Liver (tissue), 9 donors: ENCODE data around the gene IRF2BP2. TPM values are rescaled to one million over a fixed set of nuclear protein-coding genes. Genes with fewer than 3 reads are reported as not detected.

Experiments used
- DNase-seq: peaks from one replicate; pipeline ENCODE4 v3.0.0-alpha.2; 2017; ENCODE audit warnings: low spot score
- H3K27ac ChIP-seq, 2 donors: one replicate each; pipeline ENCODE4 v1.7.0; 2013; ENCODE audit warnings: inconsistent platforms in 2 of 2, low read length in 2 of 2, control low read depth in 1 of 2, low read depth in 1 of 2, mild to moderate bottlenecking in 1 of 2
- H3K27me3 ChIP-seq, 4 donors: one replicate each; pipeline versions ENCODE4 v1.6.1 to v1.7.0; 2013; ENCODE audit warnings: low read length in 3 of 4, inconsistent platforms in 1 of 4, mild to moderate bottlenecking in 1 of 4, moderate library complexity in 1 of 4; ENCODE audit not compliant: control insufficient read depth in 4 of 4, insufficient read depth in 4 of 4
- H3K36me3 ChIP-seq, 4 donors: one replicate each; pipeline versions ENCODE4 v1.6.1 to v1.7.0; 2013; ENCODE audit warnings: low read length in 3 of 4, mild to moderate bottlenecking in 3 of 4, low read depth in 1 of 4, moderate library complexity in 1 of 4; ENCODE audit not compliant: control insufficient read depth in 4 of 4, insufficient read depth in 3 of 4
- H3K4me1 ChIP-seq, 4 donors: one replicate each; pipeline versions ENCODE4 v1.6.1 to v1.7.0; 2013; ENCODE audit warnings: low read length in 3 of 4, mild to moderate bottlenecking in 3 of 4, moderate library complexity in 1 of 4; ENCODE audit not compliant: control insufficient read depth in 4 of 4, insufficient read depth in 4 of 4
- H3K4me3 ChIP-seq, 3 donors: one replicate each; pipeline versions ENCODE4 v1.6.1 to v1.7.0; 2013; ENCODE audit warnings: low read length in 3 of 3, control low read depth in 1 of 3, low read depth in 1 of 3, mild to moderate bottlenecking in 1 of 3
- H3K9ac ChIP-seq, 2 donors: one replicate each; pipeline ENCODE4 v1.7.0; 2013; ENCODE audit warnings: low read length in 2 of 2, mild to moderate bottlenecking in 2 of 2, moderate library complexity in 2 of 2, control low read depth in 1 of 2, low read depth in 1 of 2
- H3K9me3 ChIP-seq, 4 donors: one replicate each; pipeline versions ENCODE4 v1.6.1 to v1.7.0; 2013; ENCODE audit warnings: low read length in 3 of 4; ENCODE audit not compliant: control insufficient read depth in 4 of 4
- FOXA1 ChIP-seq: IDR thresholded peaks from 2 replicates; pipeline ENCODE4 v1.6.1; 2016; ENCODE audit warnings: antibody characterized with exemption
- FOXA2 ChIP-seq: IDR thresholded peaks from 2 replicates; pipeline ENCODE4 v1.6.1; 2016; ENCODE audit warnings: antibody characterized with exemption
- GABPA ChIP-seq, 2 donors: IDR thresholded peaks in 1 of 2; conservative IDR thresholded peaks in 1 of 2; 2 replicates each; pipeline ENCODE4 v1.6.1; 2016; ENCODE audit warnings: antibody characterized with exemption in 2 of 2, mild to moderate bottlenecking in 1 of 2, moderate library complexity in 1 of 2
- HNF4A ChIP-seq, 2 donors: conservative IDR thresholded peaks; 2 replicates each; pipeline ENCODE4 v1.6.1; 2016; ENCODE audit warnings: antibody characterized with exemption in 2 of 2, mild to moderate bottlenecking in 2 of 2
- JUND ChIP-seq, 2 donors: IDR thresholded peaks; 2 replicates each; pipeline ENCODE4 v1.6.1; 2016; ENCODE audit warnings: antibody characterized with exemption in 2 of 2
- MAX ChIP-seq: IDR thresholded peaks from 2 replicates; pipeline ENCODE4 v1.6.1; 2016; ENCODE audit warnings: antibody characterized with exemption
- RAD21 ChIP-seq, 2 donors: IDR thresholded peaks; 2 replicates each; pipeline ENCODE4 v1.6.1; 2016; ENCODE audit warnings: antibody characterized with exemption in 2 of 2, mild to moderate bottlenecking in 2 of 2
- REST ChIP-seq: IDR thresholded peaks from 2 replicates; pipeline ENCODE4 v1.6.1; 2016; ENCODE audit warnings: antibody characterized with exemption, mild to moderate bottlenecking
- RXRA ChIP-seq, 2 donors: IDR thresholded peaks; 2 replicates each; pipeline ENCODE4 v1.6.1; 2017 to 2018; ENCODE audit warnings: antibody characterized with exemption in 2 of 2, mild to moderate bottlenecking in 1 of 2
- SP1 ChIP-seq: IDR thresholded peaks from 2 replicates; pipeline ENCODE4 v1.6.1; 2018; ENCODE audit warnings: antibody characterized with exemption, mild to moderate bottlenecking
- YY1 ChIP-seq: IDR thresholded peaks from 2 replicates; pipeline ENCODE4 v1.6.1; 2016; ENCODE audit warnings: antibody characterized with exemption, mild to moderate bottlenecking
- WGBS: extraction: QIAGEN DNeasy Blood & Tissue Kit; methylation state at CpG from one replicate; pipeline ENCODE4 v1.1.7; 2013; 5-methylcytosine and 5-hydroxymethylcytosine counted together
- polyA plus RNA-seq, 2 donors: library from polyadenylated mRNA; stranded (reverse) in 1 of 2; unstranded in 1 of 2; fragments of 200-250 nt in 1 of 2; fragments of >200 nt in 1 of 2; fragmentation: Nextera tagmentation in 1 of 2; extraction: Ambion mirVana in 1 of 2; gene quantifications; one replicate each; pipeline versions ENCODE4 v1.2.1 to v1.2.3, GENCODE V29; 2013 to 2015
- total RNA-seq, 2 donors: library from RNA; depleted of rRNA; stranded (reverse); fragments of >200 nt; gene quantifications; one replicate each; pipeline ENCODE4 v1.2.3, GENCODE V29; 2014
- donor health status: healthy.
- donor health status: healthy.
- donor health status: healthy.
- donor health status: healthy.
- donor health status: healthy.

Gene IRF2BP2
- total and polyA plus RNA-seq, 4 donors: 22.2 to 48.2 (median 35.4) TPM

- no peak for TF ChIP-seq FOXA2
- TF ChIP-seq MAX: no peak
- TF ChIP-seq FOXA1: no peak
- TF ChIP-seq REST: no peak
- no peak for TF ChIP-seq RXRA (IDR thresholded peaks at IDR 0.05)
- DNase-seq: no peak
- H3K36me3 ChIP-seq: no peaks in the 10 kb centered on the region
- peaks cover 0 to 14% (median 8%) of the 10 kb centered on the region in 4 donors for H3K4me1 ChIP-seq
- H3K9ac ChIP-seq: no peak overlapping the region
- 65% methylated on average over 2 of the region's 2 CpGs for WGBS
- H3K9me3 ChIP-seq: no peaks in the 10 kb centered on the region
- no peak overlapping the region for H3K4me3 ChIP-seq
- H3K27ac ChIP-seq: no peak overlapping the region
- no peaks in the 10 kb centered on the region for H3K27me3 ChIP-seq
Observed at GRCh38 chr1:234578087-234578486, 31.9 kb downstream of the IRF2BP2 start.

GRCh38 chr1:234573711-234574299 is 36.2 kb downstream of the IRF2BP2 start:
- DNase-seq: no peak
- no peak overlapping the region for H3K27ac ChIP-seq
- WGBS: 57% methylated on average over 2 of the region's 2 CpGs

GRCh38 chr1:234572966-234573365 is 37.0 kb downstream of the IRF2BP2 start:
- H3K36me3 ChIP-seq: no peaks in the 10 kb centered on the region
- H3K9me3 ChIP-seq: no peaks in the 10 kb centered on the region
- H3K4me3 ChIP-seq: no peak overlapping the region
- no peak for TF ChIP-seq SP1
- no peak for TF ChIP-seq GABPA (IDR thresholded peaks at IDR 0.05 in 1 of 2, conservative IDR thresholded peaks at IDR 0.05 in 1 of 2)
- no peak for TF ChIP-seq JUND (IDR thresholded peaks at IDR 0.05)
- TF ChIP-seq REST: no peak
- TF ChIP-seq FOXA1: no peak
- TF ChIP-seq FOXA2: no peak
- no peak for TF ChIP-seq MAX
- TF ChIP-seq YY1: no peak
- no peak for TF ChIP-seq HNF4A (conservative IDR thresholded peaks at IDR 0.05)
- H3K9ac ChIP-seq: no peak overlapping the region
- no peak for DNase-seq
- H3K27me3 ChIP-seq: no peaks in the 10 kb centered on the region
- peaks cover 0 to 3% (median 0%) of the 10 kb centered on the region in 4 donors for H3K4me1 ChIP-seq
- no peak overlapping the region for H3K27ac ChIP-seq
- WGBS: 92% methylated on average over 7 of the region's 7 CpGs

More at GRCh38 chr1:234573711-234574299, 36.2 kb downstream of the IRF2BP2 start:
- no peaks in the 10 kb centered on the region for H3K9me3 ChIP-seq
- H3K4me1 ChIP-seq: peaks cover 0 to 3% (median 0%) of the 10 kb centered on the region in 4 donors
- TF ChIP-seq GABPA (IDR thresholded peaks at IDR 0.05 in 1 of 2, conservative IDR thresholded peaks at IDR 0.05 in 1 of 2) (no peak), RAD21 (IDR thresholded peaks at IDR 0.05) (peak in 1 of 2 donors; percentile 29), HNF4A (conservative IDR thresholded peaks at IDR 0.05) (peak; percentile 57 to 59), RXRA (IDR thresholded peaks at IDR 0.05) (peak; percentile 16 to 54)
- no peak overlapping the region for H3K9ac ChIP-seq
- H3K36me3 ChIP-seq: no peaks in the 10 kb centered on the region
- no peaks in the 10 kb centered on the region for H3K27me3 ChIP-seq
- no peak overlapping the region for H3K4me3 ChIP-seq
